Activated T-cell treated with anti-CD3 and anti-CD28 coated beads, Interleukin-2, amount 50 U/mL, for 4 hours (primary cell): Measurements from ENCODE around the gene PLA2G3. TPM values are rescaled to one million over a fixed set of nuclear protein-coding genes. Genes with fewer than 3 reads are reported as not detected.
"Not testable (repeated sequence)": the region's sequence is repeated elsewhere in the genome, so short reads cannot be mapped to it uniquely, and the experiment has no call there.

Experiments used
- ATAC-seq, 2 donors: fragments of 200-7000 bp; cut with Tn5 transposase; one replicate each; pipeline ENCODE4 v1.10.0; 2021
- DNase-seq: peaks from one replicate; pipeline ENCODE4 v3.0.0-alpha.2; 2020
- H3K27me3 Mint-ChIP-seq: one replicate; pipeline ENCODE4 v1.8.0; 2021; ENCODE audit warnings: low read depth, mixed read lengths
- H3K36me3 Mint-ChIP-seq: one replicate; pipeline ENCODE4 v1.8.0; 2022; ENCODE audit warnings: mixed read lengths; ENCODE audit not compliant: insufficient read depth
- H3K4me1 Mint-ChIP-seq: one replicate; pipeline ENCODE4 v1.8.0; 2021; ENCODE audit warnings: low read depth, mixed read lengths
- H3K4me3 Mint-ChIP-seq: one replicate; pipeline ENCODE4 v1.8.0; 2021; ENCODE audit warnings: mild to moderate bottlenecking, moderate library complexity, mixed read lengths
- H3K9me3 Mint-ChIP-seq: one replicate; pipeline ENCODE4 v1.8.0; 2021; ENCODE audit warnings: mixed read lengths
- total RNA-seq, 3 donors: library from RNA; stranded (reverse); gene quantifications; one replicate each; pipeline ENCODE4 v1.2.1, GENCODE V29; 2021

PLA2G3 gene
- total RNA-seq, 3 donors from 2014 or later: not detected

DNA sequence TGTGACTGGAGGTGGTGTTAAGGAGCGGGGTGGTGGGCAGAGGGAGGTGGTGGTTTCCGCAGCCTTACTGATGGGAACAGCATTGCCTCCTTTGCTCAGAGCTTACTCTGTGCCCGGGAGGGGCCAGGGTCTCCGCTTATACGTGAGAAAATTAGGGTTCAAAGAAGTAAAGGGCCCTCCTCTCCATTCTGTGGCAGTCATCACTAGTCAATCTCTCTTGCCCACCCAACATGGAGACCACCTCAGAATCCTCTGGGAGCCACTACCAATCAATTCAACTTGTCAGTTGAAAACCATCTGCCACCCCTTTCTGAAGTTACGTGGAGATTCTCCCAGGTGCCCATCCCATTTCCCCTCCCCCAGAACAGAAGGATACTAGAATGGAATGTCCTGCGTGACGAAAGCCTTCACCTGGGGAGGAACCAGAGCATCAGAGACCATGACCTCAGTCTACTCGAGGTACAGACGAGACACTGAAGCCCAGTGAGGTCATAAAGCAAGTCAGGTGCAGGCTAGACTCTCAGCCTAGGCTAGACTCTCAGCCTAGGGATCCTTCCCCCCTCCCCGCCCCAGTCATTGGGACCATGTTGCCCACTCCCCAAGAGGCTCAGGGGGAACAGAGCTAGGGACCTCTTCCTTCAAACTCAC lies 34.9 kb downstream of the PLA2G3 start:
- Mint-ChIP-seq H3K27me3 (no peaks in the 10 kb centered on the region), H3K4me3 (no peak overlapping the region), H3K36me3 (no peaks in the 10 kb centered on the region), H3K4me1 (peaks cover 24% of the 10 kb centered on the region), H3K9me3 (no peaks in the 10 kb centered on the region)
- DNase-seq: no peak
- no peak for ATAC-seq

DNA sequence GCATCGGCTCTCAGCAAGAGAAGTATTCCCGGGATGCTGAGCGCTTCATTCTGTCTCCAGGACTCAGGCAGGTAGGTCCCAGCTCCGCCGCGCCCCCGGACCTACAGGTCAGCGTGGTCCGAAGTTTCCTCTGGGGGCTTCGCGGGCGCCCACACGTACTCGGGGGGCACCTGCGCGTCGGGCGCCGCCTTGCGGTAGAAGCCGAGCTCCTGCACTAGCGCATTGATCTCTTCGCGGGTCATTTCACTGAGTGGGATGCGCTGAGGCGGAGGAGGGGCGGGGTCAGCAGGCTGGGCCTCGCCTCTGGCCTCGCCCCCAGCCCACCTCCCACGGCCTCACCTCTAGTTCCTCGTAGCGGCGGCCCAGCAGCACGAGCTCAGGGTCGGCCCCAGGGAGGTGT lies 35.4 kb downstream of the PLA2G3 start:
- no peak overlapping the region for H3K4me3 Mint-ChIP-seq
- H3K27me3 Mint-ChIP-seq: no peaks in the 10 kb centered on the region
- ATAC-seq (no peak), DNase-seq (no peak)
- peaks cover 24% of the 10 kb centered on the region for H3K4me1 Mint-ChIP-seq
- H3K36me3 Mint-ChIP-seq: no peaks in the 10 kb centered on the region
- no peaks in the 10 kb centered on the region for H3K9me3 Mint-ChIP-seq

DNA sequence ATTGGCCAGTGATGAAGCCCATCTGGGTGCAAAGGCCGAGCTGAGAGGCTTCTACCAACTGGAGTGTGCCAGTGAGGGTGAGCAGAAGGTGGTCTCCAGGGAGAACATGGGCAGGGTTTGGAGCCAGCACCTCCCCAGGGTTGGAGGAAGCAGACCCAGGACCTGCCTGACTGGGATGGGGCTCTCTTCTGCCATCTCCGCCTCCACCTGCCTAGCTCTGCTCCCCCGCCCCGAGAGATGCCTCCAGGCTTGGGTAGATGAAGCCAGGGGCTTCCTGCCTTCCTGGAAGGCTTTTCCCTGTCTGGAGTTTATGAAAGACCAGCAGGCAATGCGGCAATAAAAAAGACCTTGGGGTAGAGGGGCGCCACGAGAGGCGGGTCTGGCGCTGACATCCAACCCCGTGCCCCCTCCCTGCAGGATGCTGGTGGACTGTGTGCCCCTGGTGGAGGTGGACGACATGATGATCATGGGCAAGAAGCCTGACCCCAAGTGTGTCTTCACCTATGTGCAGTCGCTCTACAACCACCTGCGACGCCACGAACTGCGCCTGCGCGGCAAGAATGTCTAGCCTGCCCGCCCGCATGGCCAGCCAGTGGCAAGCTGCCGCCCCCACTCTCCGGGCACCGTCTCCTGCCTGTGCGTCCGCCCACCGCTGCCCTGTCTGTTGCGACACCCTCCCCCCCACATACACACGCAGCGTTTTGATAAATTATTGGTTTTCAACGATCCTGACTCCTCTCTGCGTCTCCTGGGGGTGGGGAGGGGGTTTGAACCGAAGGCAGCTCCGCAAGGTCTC lies 36.2 kb downstream of the PLA2G3 start:
- Mint-ChIP-seq H3K36me3 (no peaks in the 10 kb centered on the region), H3K27me3 (no peaks in the 10 kb centered on the region), H3K9me3 (no peaks in the 10 kb centered on the region), H3K4me1 (peaks cover 24% of the 10 kb centered on the region), H3K4me3 (no peak overlapping the region)
- ATAC-seq: no peak
- no peak for DNase-seq

GRCh38 chr22:31103111-31103510 lies 37.2 kb downstream of the PLA2G3 start:
- Mint-ChIP-seq H3K9me3 (no peaks in the 10 kb centered on the region), H3K4me3 (no peak overlapping the region), H3K27me3 (no peaks in the 10 kb centered on the region), H3K36me3 (no peaks in the 10 kb centered on the region), H3K4me1 (peaks cover 24% of the 10 kb centered on the region)
- no peak for ATAC-seq
- DNase-seq: no peak

GRCh38 chr22:31102441-31103081 lies 37.7 kb downstream of the PLA2G3 start:
- H3K4me3 Mint-ChIP-seq: no peak overlapping the region
- no peak for DNase-seq
- no peak for ATAC-seq
- H3K36me3 Mint-ChIP-seq: no peaks in the 10 kb centered on the region
- H3K27me3 Mint-ChIP-seq: no peaks in the 10 kb centered on the region
- peaks cover 19% of the 10 kb centered on the region for H3K4me1 Mint-ChIP-seq
- no peaks in the 10 kb centered on the region for H3K9me3 Mint-ChIP-seq

DNA sequence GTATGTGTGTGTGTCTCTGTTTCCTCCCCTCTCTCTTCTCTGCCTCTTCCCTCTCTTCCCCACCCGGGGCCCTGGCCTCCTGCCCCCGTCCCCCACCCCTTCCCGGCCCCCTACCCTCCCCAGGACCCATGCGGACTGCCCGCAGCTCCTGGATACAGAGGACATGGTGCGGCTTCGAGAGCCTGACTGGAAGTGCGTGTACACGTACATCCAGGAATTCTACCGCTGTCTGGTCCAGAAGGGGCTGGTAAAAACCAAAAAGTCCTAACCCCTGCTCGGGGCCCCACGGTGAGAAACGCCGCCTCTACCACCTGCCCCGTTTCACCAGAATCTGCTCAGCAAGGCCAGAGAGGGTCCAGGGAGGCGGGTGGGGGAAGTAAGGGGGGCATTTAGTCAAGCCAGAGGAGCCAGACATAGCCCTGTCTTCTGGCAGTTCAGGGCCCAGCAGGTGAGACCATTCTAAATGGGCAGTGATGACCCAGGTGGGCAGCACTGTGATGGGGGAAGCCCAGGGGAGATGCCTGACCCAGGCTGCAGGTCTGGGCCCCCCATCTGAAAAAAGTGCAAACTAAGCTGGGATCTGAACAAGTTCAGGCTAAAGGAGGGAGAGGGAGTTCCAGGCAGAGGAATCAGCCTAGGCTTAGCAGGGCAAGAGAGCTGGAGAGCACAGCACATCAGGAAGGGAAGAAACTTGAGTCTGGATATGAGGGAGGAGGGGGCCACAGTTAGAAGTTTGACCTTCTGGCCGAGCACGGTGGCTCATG lies 39.4 kb downstream of the PLA2G3 start:
- no peak for DNase-seq
- Mint-ChIP-seq H3K36me3 (no peaks in the 10 kb centered on the region), H3K4me1 (peaks cover 3% of the 10 kb centered on the region), H3K27me3 (no peaks in the 10 kb centered on the region), H3K9me3 (no peaks in the 10 kb centered on the region), H3K4me3 (no peak overlapping the region)
- no peak for ATAC-seq

- H3K9me3 Mint-ChIP-seq: no peaks in the 10 kb centered on the region
- ATAC-seq: no peak
- H3K4me3 Mint-ChIP-seq: no peak overlapping the region
- H3K36me3 Mint-ChIP-seq: no peaks in the 10 kb centered on the region
- no peaks in the 10 kb centered on the region for H3K27me3 Mint-ChIP-seq
- DNase-seq: no peak
- H3K4me1 Mint-ChIP-seq: no peaks in the 10 kb centered on the region
Measured at GRCh38 chr22:31099841-31100761, 40.2 kb downstream of the PLA2G3 start.

- DNase-seq (no peak), ATAC-seq (no peak)
- Mint-ChIP-seq H3K4me1 (no peaks in the 10 kb centered on the region), H3K9me3 (no peaks in the 10 kb centered on the region), H3K4me3 (no peak overlapping the region), H3K27me3 (no peaks in the 10 kb centered on the region), H3K36me3 (no peaks in the 10 kb centered on the region)
Measured at GRCh38 chr22:31099386-31099785, 40.9 kb downstream of the PLA2G3 start.

- H3K27me3 Mint-ChIP-seq: no peaks in the 10 kb centered on the region
- H3K4me3 Mint-ChIP-seq: no peak overlapping the region
- no peaks in the 10 kb centered on the region for H3K9me3 Mint-ChIP-seq
- H3K36me3 Mint-ChIP-seq: no peaks in the 10 kb centered on the region
- DNase-seq (no peak), ATAC-seq (no peak)
- no peaks in the 10 kb centered on the region for H3K4me1 Mint-ChIP-seq
Measured at GRCh38 chr22:31098632-31099110, 41.6 kb downstream of the PLA2G3 start.

DNA sequence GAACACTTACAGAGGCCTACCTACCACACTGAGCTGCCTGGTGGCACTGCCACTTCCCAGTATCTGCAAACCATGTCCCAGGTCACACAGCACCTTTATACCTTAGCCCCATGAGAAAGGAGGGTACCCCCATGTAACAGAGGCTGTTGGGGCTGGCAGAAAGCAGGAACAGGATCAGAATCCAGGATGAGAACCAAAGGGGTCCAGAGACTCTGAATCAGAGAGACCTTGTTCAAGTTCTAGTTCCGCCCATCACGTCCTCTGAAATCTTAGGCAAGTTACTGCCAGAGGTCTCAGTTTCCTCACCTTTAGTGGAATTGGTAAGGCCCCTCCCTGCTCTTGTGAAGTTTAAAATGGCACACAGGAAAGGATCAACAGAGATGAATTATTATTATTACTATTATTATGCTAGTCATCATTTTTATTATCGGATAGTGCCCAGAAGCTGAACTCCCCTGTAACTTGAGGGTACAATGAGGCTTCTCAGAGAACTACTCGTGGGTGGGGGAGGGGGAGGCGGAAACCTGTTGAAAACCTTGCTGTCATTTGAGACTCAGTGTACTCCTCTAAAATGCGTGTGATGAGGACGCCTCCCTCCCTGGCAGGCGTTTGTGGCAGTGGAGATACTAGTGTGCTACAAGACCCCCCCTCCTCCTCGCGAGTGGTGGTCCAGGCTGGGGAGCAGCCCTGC lies 42.2 kb downstream of the PLA2G3 start:
- Mint-ChIP-seq H3K27me3 (no peaks in the 10 kb centered on the region), H3K36me3 (no peaks in the 10 kb centered on the region), H3K4me3 (no peak overlapping the region), H3K4me1 (no peaks in the 10 kb centered on the region), H3K9me3 (no peaks in the 10 kb centered on the region)
- ATAC-seq: no peak
- DNase-seq: no peak

- not testable (repeated sequence) for H3K36me3 Mint-ChIP-seq, H3K9me3 Mint-ChIP-seq, ATAC-seq, H3K27me3 Mint-ChIP-seq, H3K4me1 Mint-ChIP-seq, H3K4me3 Mint-ChIP-seq, DNase-seq
Measured at GRCh38 chr22:31097539-31097938, 42.8 kb downstream of the PLA2G3 start.

DNA sequence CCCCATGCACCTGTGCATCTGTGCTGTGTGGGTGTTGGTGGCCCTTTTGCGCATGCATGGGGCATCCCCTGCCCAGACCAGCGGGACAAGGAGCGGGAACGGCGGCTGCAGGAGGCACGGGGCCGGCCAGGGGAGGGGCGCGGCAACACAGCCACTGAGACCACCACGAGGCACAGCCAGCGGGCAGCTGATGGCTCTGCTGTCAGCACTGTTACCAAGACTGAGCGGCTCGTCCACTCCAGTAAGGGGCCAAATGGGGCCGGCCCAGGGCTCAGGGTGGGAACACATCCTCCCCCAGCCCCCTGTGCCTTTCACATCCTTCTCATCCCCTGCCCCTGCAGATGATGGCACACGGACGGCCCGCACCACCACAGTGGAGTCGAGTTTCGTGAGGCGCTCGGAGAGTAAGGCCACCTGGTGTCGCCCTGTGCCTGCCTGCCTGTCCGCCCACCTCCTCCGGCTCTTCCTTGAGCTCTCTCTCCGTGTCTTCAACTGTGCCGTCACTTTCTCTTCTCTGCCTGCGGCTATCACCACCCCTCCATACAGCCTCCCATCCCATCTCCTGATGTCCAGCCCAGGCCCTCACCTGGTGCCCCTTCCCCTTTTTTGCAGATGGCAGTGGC lies 43.5 kb downstream of the PLA2G3 start:
- no peaks in the 10 kb centered on the region for H3K9me3 Mint-ChIP-seq
- H3K4me1 Mint-ChIP-seq: no peaks in the 10 kb centered on the region
- H3K27me3 Mint-ChIP-seq: no peaks in the 10 kb centered on the region
- no peak for ATAC-seq
- no peaks in the 10 kb centered on the region for H3K36me3 Mint-ChIP-seq
- no peak overlapping the region for H3K4me3 Mint-ChIP-seq
- no peak for DNase-seq
